HG03108 (cell line): ENCODE results near the gene UCHL3.

Experiments
- ATAC-seq: cut with Tn5 transposase; IDR thresholded peaks from one replicate; pipeline ENCODE4 v1.9.1; 2021; ENCODE audit warnings: moderate library complexity; ENCODE audit not compliant: unreplicated experiment

The UCHL3 gene

GRCh38 chr13:75618308-75618707 is 68.7 kb downstream of the UCHL3 start:
- ATAC-seq, result no peak

GRCh38 chr13:75620020-75620419 is 70.4 kb downstream of the UCHL3 start:
- no peak for ATAC-seq

- ATAC-seq, result no peak
Observed at GRCh38 chr13:75621147-75621546, 71.6 kb downstream of the UCHL3 start.

GRCh38 chr13:75628801-75629200 is 79.2 kb downstream of the UCHL3 start:
- ATAC-seq, result no peak

- no peak for ATAC-seq
Observed at GRCh38 chr13:75633285-75633684, 83.7 kb downstream of the UCHL3 start.

- no peak for ATAC-seq
Observed at GRCh38 chr13:75635101-75635827, 85.7 kb downstream of the UCHL3 start.

GRCh38 chr13:75635828-75636435 is 86.3 kb downstream of the UCHL3 start, which contains the start of gene LMO7:
LMO7 (plus strand) TSS chr13:75636330; CDS start chr13:75636658, 328 bp downstream.
- ATAC-seq, result peak; percentile 66

- peak; percentile 46 for ATAC-seq
Observed at GRCh38 chr13:75636436-75637180, 87.0 kb downstream of the UCHL3 start.

- no peak for ATAC-seq
Observed at GRCh38 chr13:75637181-75637750, 87.7 kb downstream of the UCHL3 start.

GRCh38 chr13:75639454-75639853 is 89.9 kb downstream of the UCHL3 start:
- no peak for ATAC-seq

GRCh38 chr13:75641026-75641425 is 91.4 kb downstream of the UCHL3 start:
- ATAC-seq, result no peak

- ATAC-seq, result no peak
Observed at GRCh38 chr13:75643182-75643581, 93.6 kb downstream of the UCHL3 start.

- ATAC-seq, result no peak
Observed at GRCh38 chr13:75643693-75644092, 94.1 kb downstream of the UCHL3 start.

GRCh38 chr13:75645141-75645540 is 95.5 kb downstream of the UCHL3 start:
- no peak for ATAC-seq

- ATAC-seq, result peak; percentile 85
Observed at GRCh38 chr13:75647126-75647784, 97.7 kb downstream of the UCHL3 start.

- no peak for ATAC-seq
Observed at GRCh38 chr13:75648446-75648845, 98.9 kb downstream of the UCHL3 start.

- no peak for ATAC-seq
Observed at GRCh38 chr13:75651013-75651412, 101.4 kb downstream of the UCHL3 start.

- no peak for ATAC-seq
Observed at GRCh38 chr13:75652726-75653125, 103.1 kb downstream of the UCHL3 start.
